ENCODE data around the gene SPTY2D1.

- TF ChIP-seq CTCF (IDR thresholded peaks at IDR 0.05; ENCODE audit: insufficient read depth, low read length) (no peak), REST (IDR thresholded peaks at IDR 0.05; ENCODE audit: insufficient replicate concordance, low read depth) (no peak)
These were observed 15.7 kb downstream of the SPTY2D1 start for GRCh38 chr11:18618342-18619025.

Measured in HL-60 (cell line).